ENCODE measurements around the gene PRKD2.

- no peak for TF ChIP-seq ZNF776 (tag by site-specific recombination; IDR thresholded peaks at IDR 0.05; ENCODE audit: borderline replicate concordance)
- TF ChIP-seq CTCF (tag by site-specific recombination; IDR thresholded peaks at IDR 0.05), result no peak
- TF ChIP-seq ZNF394 (tag by site-specific recombination; IDR thresholded peaks at IDR 0.05; ENCODE audit: borderline replicate concordance), result no peak
- TF ChIP-seq ZNF311 (tag by site-specific recombination; IDR thresholded peaks at IDR 0.05; ENCODE audit: borderline replicate concordance), result no peak
- TF ChIP-seq ZNF335 (tag by site-specific recombination; conservative IDR thresholded peaks at IDR 0.05), result no peak
- TF ChIP-seq ATF2 (tag by site-specific recombination; IDR thresholded peaks at IDR 0.05; ENCODE audit: low read depth), result no peak
- no peak for TF ChIP-seq TRIM28 (IDR thresholded peaks at IDR 0.05; ENCODE audit: borderline replicate concordance, low read length)
- TF ChIP-seq ZNF133 (tag by site-specific recombination; IDR thresholded peaks at IDR 0.05), result no peak
- no peak for TF ChIP-seq RBAK (tag by site-specific recombination; IDR thresholded peaks at IDR 0.05)
- TF ChIP-seq ZBTB7A (tag by site-specific recombination; IDR thresholded peaks at IDR 0.05; ENCODE audit: low read depth), result no peak
- TF ChIP-seq ZNF366 (tag by site-specific recombination; conservative IDR thresholded peaks at IDR 0.05), result no peak
- no peak for TF ChIP-seq ZNF843 (tag by site-specific recombination; IDR thresholded peaks at IDR 0.05)
- TF ChIP-seq ZBTB8A (tag by site-specific recombination; IDR thresholded peaks at IDR 0.05), result no peak
Observed at GRCh38 chr19:46656541-46656940, 60.4 kb downstream of the PRKD2 start.
